HL-60 (cell line): ENCODE results near the gene XAF1.

Experiments used
- DNase-seq, 2 experiments: peaks; one replicate each; pipeline ENCODE4 v3.0.0-alpha.2; 2010 to 2020; ENCODE audit warnings: low read depth in 1 of 2, low spot score in 1 of 2
- H3K27ac ChIP-seq: fragments of 250-450 bp; sonication (Bioruptor Pico); replicated peaks from 2 replicates; pipeline ENCODE4 v1.5.1; 2020; ENCODE audit warnings: mild to moderate bottlenecking, moderate library complexity
- H3K27me3 ChIP-seq: fragments of 250-450 bp; sonication (Bioruptor Pico); 2 replicates; pipeline ENCODE4 v1.5.1; 2021; ENCODE audit warnings: mild to moderate bottlenecking, moderate library complexity; ENCODE audit not compliant: insufficient read depth, poor library complexity, severe bottlenecking
- H3K4me3 ChIP-seq: replicated peaks from 2 replicates; pipeline ENCODE4 v1.5.1; 2011; ENCODE audit warnings: mild to moderate bottlenecking, control low read depth, low read length; ENCODE audit not compliant: insufficient read depth
- CTCF ChIP-seq: IDR thresholded peaks from one replicate; pipeline ENCODE4 v1.5.1; 2011; ENCODE audit warnings: low read length, control low read depth, inconsistent platforms; ENCODE audit not compliant: insufficient read depth
- GABPA ChIP-seq: IDR thresholded peaks from 2 replicates; pipeline ENCODE4 v1.6.1; 2012; ENCODE audit warnings: low read depth
- POLR2AphosphoS5 ChIP-seq: IDR thresholded peaks from 2 replicates; pipeline ENCODE4 v1.6.1; 2012; ENCODE audit warnings: low read depth
- REST ChIP-seq: IDR thresholded peaks from 2 replicates; pipeline ENCODE4 v1.6.1; 2012; ENCODE audit warnings: low read depth; ENCODE audit not compliant: insufficient replicate concordance
- SPI1 ChIP-seq: IDR thresholded peaks from 2 replicates; pipeline ENCODE4 v1.6.1; 2012; ENCODE audit warnings: low read depth, mild to moderate bottlenecking, borderline replicate concordance

Gene XAF1

GRCh38 chr17:6713918-6714271 lies 42.0 kb upstream of the XAF1 start:
- no peak for DNase-seq

GRCh38 chr17:6714315-6714874 lies 41.5 kb upstream of the XAF1 start:
- TF ChIP-seq REST: no peak
- TF ChIP-seq GABPA: no peak
- TF ChIP-seq POLR2AphosphoS5: no peak
- TF ChIP-seq SPI1: no peak
- no peak for TF ChIP-seq CTCF
- Histone ChIP-seq H3K27me3 (peaks cover 2% of the 10 kb centered on the region), H3K27ac (no peak overlapping the region), H3K4me3 (no peak overlapping the region)
- DNase-seq: no peak

More at GRCh38 chr17:6713918-6714271, 42.0 kb upstream of the XAF1 start:
- no peak overlapping the region for H3K27ac ChIP-seq
- H3K4me3 ChIP-seq: no peak overlapping the region
- H3K27me3 ChIP-seq: peaks cover 2% of the 10 kb centered on the region
- TF ChIP-seq POLR2AphosphoS5 (no peak), SPI1 (no peak)

- H3K27me3 ChIP-seq: peaks cover 2% of the 10 kb centered on the region
- DNase-seq: no peak
- H3K27ac ChIP-seq: no peak overlapping the region
- H3K4me3 ChIP-seq: no peak overlapping the region
- TF ChIP-seq SPI1: no peak
- no peak for TF ChIP-seq GABPA
- no peak for TF ChIP-seq CTCF
- TF ChIP-seq POLR2AphosphoS5: no peak
- no peak for TF ChIP-seq REST
These were observed 39.1 kb upstream of the XAF1 start for GRCh38 chr17:6716736-6717135.

GRCh38 chr17:6721744-6722143 lies 34.1 kb upstream of the XAF1 start:
- no peak overlapping the region for H3K4me3 ChIP-seq
- TF ChIP-seq SPI1 (no peak), CTCF (no peak), REST (no peak), POLR2AphosphoS5 (no peak), GABPA (no peak)
- no peak for DNase-seq
- H3K27ac ChIP-seq: no peak overlapping the region
- no peaks in the 10 kb centered on the region for H3K27me3 ChIP-seq
